GM12875 (cell line): ENCODE measurements around the gene DACT2.

ENCODE experiments used
- H3K4me3 ChIP-seq: one replicate; pipeline ENCODE4 v1.5.1; 2011; ENCODE audit warnings: low read depth, low read length, control low read depth
- CTCF ChIP-seq: IDR thresholded peaks from 2 replicates; pipeline ENCODE4 v1.5.1; 2011; ENCODE audit warnings: low read depth, mild to moderate bottlenecking, control low read depth, inconsistent platforms, low read length, moderate library complexity, borderline replicate concordance; ENCODE audit not compliant: insufficient read depth

Gene DACT2

GRCh38 chr6:168309997-168310396 is 9.6 kb downstream of the DACT2 start:
- no peak overlapping the region for H3K4me3 ChIP-seq
- TF ChIP-seq CTCF, result no peak

- no peak overlapping the region for H3K4me3 ChIP-seq
- TF ChIP-seq CTCF, result no peak
These were observed 10.4 kb downstream of the DACT2 start for GRCh38 chr6:168309183-168309582.

- H3K4me3 ChIP-seq, result no peak overlapping the region
- no peak for TF ChIP-seq CTCF
These were observed 11.0 kb downstream of the DACT2 start for GRCh38 chr6:168308390-168309144.

GRCh38 chr6:168307695-168308021 is 11.9 kb downstream of the DACT2 start:
- no peak overlapping the region for H3K4me3 ChIP-seq
- TF ChIP-seq CTCF, result no peak

GRCh38 chr6:168307015-168307694 is 12.4 kb downstream of the DACT2 start:
- no peak overlapping the region for H3K4me3 ChIP-seq
- TF ChIP-seq CTCF, result no peak

- H3K4me3 ChIP-seq, result no peak overlapping the region
- TF ChIP-seq CTCF, result no peak
These were observed 13.7 kb downstream of the DACT2 start for GRCh38 chr6:168305863-168306262.
